Measurements from ENCODE around the gene TCAP. TPM values are rescaled to one million over a fixed set of nuclear protein-coding genes. Genes with fewer than 3 reads are reported as not detected.

Gene TCAP
- total and polyA plus RNA-seq, 2 experiments from 2014 or later: 0.61 to 2.1 TPM

- TF ChIP-seq ZNF462 (CRISPR knock-in tag; IDR thresholded peaks at IDR 0.05): no peak
- TF ChIP-seq ZNF331 (CRISPR knock-in tag; IDR thresholded peaks at IDR 0.05; ENCODE audit: low read depth): no peak
- no peak for TF ChIP-seq REST (IDR thresholded peaks at IDR 0.05; ENCODE audit: unreplicated experiment)
- no peak for TF ChIP-seq JUNB (IDR thresholded peaks at IDR 0.05; ENCODE audit: unreplicated experiment)
- TF ChIP-seq ZNF114 (CRISPR knock-in tag; IDR thresholded peaks at IDR 0.05): no peak
- TF ChIP-seq EZH2 (IDR thresholded peaks at IDR 0.05; ENCODE audit: low read depth, unreplicated experiment): no peak
- TF ChIP-seq POLR2AphosphoS5 (IDR thresholded peaks at IDR 0.05; ENCODE audit: low read depth): no peak
Measured at GRCh38 chr17:39633570-39634183, 31.5 kb upstream of the TCAP start (continued).
